Endodermal cell (in vitro differentiated cells): ENCODE measurements around the gene BIRC6. TPM values are rescaled to one million over a fixed set of nuclear protein-coding genes. Genes with fewer than 3 reads are reported as not detected.

Source experiments
- DNase-seq: peaks from one replicate; pipeline ENCODE4 v3.0.0-alpha.2; 2017
- H3K27ac ChIP-seq: 2 replicates; pipeline ENCODE4 v1.5.1; 2013; ENCODE audit warnings: mild to moderate bottlenecking, low read depth, low read length, moderate library complexity
- H3K27me3 ChIP-seq: 2 replicates; pipeline ENCODE4 v1.6.1; 2013; ENCODE audit warnings: mild to moderate bottlenecking, low read length, moderate library complexity; ENCODE audit not compliant: insufficient read depth, control insufficient read depth, poor library complexity, severe bottlenecking
- H3K36me3 ChIP-seq: 2 replicates; pipeline ENCODE4 v1.7.0; 2013; ENCODE audit warnings: mild to moderate bottlenecking, low read length, moderate library complexity; ENCODE audit not compliant: control insufficient read depth, insufficient read depth
- H3K4me1 ChIP-seq: one replicate; pipeline ENCODE4 v1.7.0; 2013; ENCODE audit warnings: low read length; ENCODE audit not compliant: control insufficient read depth, insufficient read depth
- H3K4me3 ChIP-seq: 2 replicates; pipeline ENCODE4 v1.5.1; 2013; ENCODE audit warnings: mild to moderate bottlenecking, low read length, moderate library complexity
- H3K9ac ChIP-seq: 2 replicates; pipeline ENCODE4 v1.6.1; 2013; ENCODE audit warnings: mild to moderate bottlenecking, low read length, moderate library complexity; ENCODE audit not compliant: poor library complexity, severe bottlenecking; ENCODE audit errors: extremely low read depth
- H3K9me3 ChIP-seq: 2 replicates; pipeline ENCODE4 v1.6.1; 2013; ENCODE audit warnings: mild to moderate bottlenecking, low read length, moderate library complexity; ENCODE audit not compliant: control insufficient read depth
- H3K27ac Mint-ChIP-seq: 2 replicates; pipeline ENCODE4 v1.8.0; 2020; ENCODE audit warnings: mixed read lengths
- H3K27me3 Mint-ChIP-seq: 2 replicates; pipeline ENCODE4 v1.8.0; 2021; ENCODE audit warnings: mild to moderate bottlenecking, mixed read lengths; ENCODE audit not compliant: insufficient read depth
- H3K36me3 Mint-ChIP-seq: 2 replicates; pipeline ENCODE4 v1.8.0; 2020; ENCODE audit warnings: low read depth, mixed read lengths
- H3K4me1 Mint-ChIP-seq: 2 replicates; pipeline ENCODE4 v1.8.0; 2020; ENCODE audit warnings: mixed read lengths
- H3K4me3 Mint-ChIP-seq: 2 replicates; pipeline ENCODE4 v1.8.0; 2020; ENCODE audit warnings: mild to moderate bottlenecking, moderate library complexity, mixed read lengths
- H3K9me3 Mint-ChIP-seq: 2 replicates; pipeline ENCODE4 v1.8.0; 2020; ENCODE audit warnings: mild to moderate bottlenecking, mixed read lengths
- WGBS, 2 experiments: methylation state at CpG; one replicate each; pipeline versions ENCODE4 v1.1.5 to v1.1.7; 2013; ENCODE audit warnings: missing lambda C conversion rate in 2 of 2, mixed read lengths in 1 of 2; ENCODE audit not compliant: insufficient coverage in 1 of 2, insufficient read length in 1 of 2; 5-methylcytosine and 5-hydroxymethylcytosine counted together
- microRNA-seq: library from miRNA; unstranded; fragments of <30 nt; microRNA quantifications from one replicate; pipeline ENCODE4 v1.2.0, GENCODE V29; 2020; ENCODE audit warnings: borderline microRNAs expressed
- total RNA-seq, 2 donors: library from RNA; stranded (reverse); fragmentation: NEBNext Ultra II Directional in 1 of 2; extraction: Animal tissue kit (Norgen Biotek cat#: 25700) in 1 of 2; gene quantifications; 2 replicates in 1 of 2; 3 replicates in 1 of 2; pipeline ENCODE4 v1.2.1, GENCODE V29; 2021
- TF ChIP-seq, protein P1 (sequence below): fragments of 200-600 bp; sonication (generic); conservative IDR thresholded peaks from 2 replicates; pipeline ENCODE4 v1.5.0; 2021; ENCODE audit warnings: antibody characterized with exemption, mild to moderate bottlenecking

BIRC6 gene
- total RNA-seq, 2 donors from 2014 or later: 84.6 to 111 TPM

DNA sequence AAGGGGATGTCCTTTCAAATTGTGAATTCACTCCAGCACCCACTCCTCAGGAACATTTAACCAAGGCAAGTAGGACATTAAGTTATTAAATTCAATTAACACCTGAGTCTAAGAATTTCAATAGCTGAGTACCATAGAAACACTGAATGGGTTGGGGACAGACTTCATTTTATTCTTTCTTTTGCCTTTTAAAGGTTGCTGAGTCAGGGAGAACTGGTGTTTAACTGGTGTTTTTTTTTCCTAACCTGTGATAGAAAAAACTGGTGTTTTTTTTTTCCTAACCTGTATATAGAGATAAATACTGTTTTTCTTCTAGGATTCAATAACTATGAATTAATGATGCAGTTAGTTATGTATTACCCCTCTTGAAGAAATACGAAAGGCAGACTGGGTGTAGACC lies 309.9 kb downstream of the BIRC6 start:
- Histone ChIP-seq H3K36me3 (no peaks in the 10 kb centered on the region), H3K4me1 (no peaks in the 10 kb centered on the region), H3K27ac (no peak overlapping the region), H3K9me3 (no peaks in the 10 kb centered on the region), H3K27me3 (no peaks in the 10 kb centered on the region), H3K9ac (no peak overlapping the region), H3K4me3 (no peak overlapping the region)
- 80 to 89% methylated on average over 1 of the region's 1 CpG for WGBS, 2 experiments
- Mint-ChIP-seq H3K9me3 (no peaks in the 10 kb centered on the region), H3K36me3 (peaks cover 15% of the 10 kb centered on the region), H3K27me3 (no peaks in the 10 kb centered on the region), H3K4me3 (no peak overlapping the region), H3K27ac (no peak overlapping the region), H3K4me1 (no peaks in the 10 kb centered on the region)
- no peak for DNase-seq
- TF ChIP-seq, protein P1, sequence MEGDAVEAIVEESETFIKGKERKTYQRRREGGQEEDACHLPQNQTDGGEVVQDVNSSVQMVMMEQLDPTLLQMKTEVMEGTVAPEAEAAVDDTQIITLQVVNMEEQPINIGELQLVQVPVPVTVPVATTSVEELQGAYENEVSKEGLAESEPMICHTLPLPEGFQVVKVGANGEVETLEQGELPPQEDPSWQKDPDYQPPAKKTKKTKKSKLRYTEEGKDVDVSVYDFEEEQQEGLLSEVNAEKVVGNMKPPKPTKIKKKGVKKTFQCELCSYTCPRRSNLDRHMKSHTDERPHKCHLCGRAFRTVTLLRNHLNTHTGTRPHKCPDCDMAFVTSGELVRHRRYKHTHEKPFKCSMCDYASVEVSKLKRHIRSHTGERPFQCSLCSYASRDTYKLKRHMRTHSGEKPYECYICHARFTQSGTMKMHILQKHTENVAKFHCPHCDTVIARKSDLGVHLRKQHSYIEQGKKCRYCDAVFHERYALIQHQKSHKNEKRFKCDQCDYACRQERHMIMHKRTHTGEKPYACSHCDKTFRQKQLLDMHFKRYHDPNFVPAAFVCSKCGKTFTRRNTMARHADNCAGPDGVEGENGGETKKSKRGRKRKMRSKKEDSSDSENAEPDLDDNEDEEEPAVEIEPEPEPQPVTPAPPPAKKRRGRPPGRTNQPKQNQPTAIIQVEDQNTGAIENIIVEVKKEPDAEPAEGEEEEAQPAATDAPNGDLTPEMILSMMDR: no peak

DNA sequence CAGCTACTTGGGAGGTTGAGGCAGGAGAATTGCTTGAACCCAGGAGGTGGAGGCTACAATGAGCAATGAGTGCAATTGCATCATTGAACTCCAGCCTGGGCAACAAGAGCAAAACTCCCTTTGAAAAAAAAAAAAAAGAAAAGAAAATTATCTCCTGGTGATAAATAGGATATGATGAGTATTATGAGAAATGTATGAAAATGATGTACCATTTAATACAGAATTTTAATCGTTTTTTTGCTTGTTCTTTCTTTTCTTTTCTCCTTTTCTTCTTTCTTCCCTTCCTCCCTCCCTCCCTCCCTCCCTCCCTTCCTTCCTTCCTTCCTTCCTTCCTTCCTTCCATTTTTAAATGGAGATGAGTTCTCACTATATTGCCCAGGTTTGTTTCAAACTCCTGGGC lies 311.4 kb downstream of the BIRC6 start:
- Histone ChIP-seq H3K27ac (no peak overlapping the region), H3K4me3 (no peak overlapping the region), H3K9ac (no peak overlapping the region), H3K4me1 (no peaks in the 10 kb centered on the region), H3K9me3 (no peaks in the 10 kb centered on the region), H3K27me3 (no peaks in the 10 kb centered on the region), H3K36me3 (peaks cover 8% of the 10 kb centered on the region)
- DNase-seq: no peak
- Mint-ChIP-seq H3K36me3 (peaks cover 15% of the 10 kb centered on the region), H3K27me3 (no peaks in the 10 kb centered on the region), H3K4me3 (no peak overlapping the region), H3K9me3 (no peaks in the 10 kb centered on the region), H3K4me1 (no peaks in the 10 kb centered on the region), H3K27ac (no peak overlapping the region)
- WGBS, 2 experiments: no CpG with 5 or more reads among the region's 1 CpG
- TF ChIP-seq, protein P1: no peak

Small RNAs within 50 kb of the gene (microRNA-seq; reads per million reads assigned to microRNA genes)
- gene MIR4765 (not detected), gene MIR558 (not detected)

Other genes with a start within 250 kb of the BIRC6 start
- 10 to 100 TPM; 37.7 to 47.5 TPM for gene SLC30A6, start 191.2 kb upstream of the BIRC6 start, total RNA-seq
- gene NLRC4, start 92.1 kb upstream of the BIRC6 start, total RNA-seq: not detected
- gene YIPF4, start 79.1 kb upstream of the BIRC6 start, total RNA-seq: 10 to 100 TPM; 24.9 to 25.8 TPM